Erythroblast (primary cell): Measurements from ENCODE around the gene LLCFC1.

Experiments used
- DNase-seq, 2 experiments: peaks; one replicate each; lab custom pipeline; 2025; lab: John Stamatoyannopoulos, UW
- GATA1 ChIP-seq: IDR thresholded peaks from 2 replicates; pipeline ENCODE4 v1.6.1; 2011; ENCODE audit warnings: low read depth, mild to moderate bottlenecking, control low read depth, low read length, moderate library complexity
- POLR2A ChIP-seq: IDR thresholded peaks from 2 replicates; pipeline ENCODE4 v1.6.1; 2011; ENCODE audit warnings: mild to moderate bottlenecking, low read length

Gene LLCFC1

GRCh38 chr7:142939226-142939910 lies at the start of gene LLCFC1:
Gene LLCFC1, plus strand, starts transcription at chr7:142939484. Its CDS starts 138 bp downstream, at chr7:142939622.
- peak; percentile 17 to 27 for DNase-seq
- TF ChIP-seq GATA1 (no peak), POLR2A (no peak)

- DNase-seq: peak in 1 of 2 experiments; percentile 17
- TF ChIP-seq POLR2A (no peak), GATA1 (no peak)
Measured at GRCh38 chr7:142889816-142890215, 49.5 kb upstream of the LLCFC1 start.

- TF ChIP-seq GATA1 (no peak), POLR2A (no peak)
- DNase-seq: no peak
Measured at GRCh38 chr7:142890874-142891485, 48.3 kb upstream of the LLCFC1 start.

GRCh38 chr7:142891490-142892082 lies 47.7 kb upstream of the LLCFC1 start:
- no peak for DNase-seq
- TF ChIP-seq POLR2A (no peak), GATA1 (no peak)

DNA sequence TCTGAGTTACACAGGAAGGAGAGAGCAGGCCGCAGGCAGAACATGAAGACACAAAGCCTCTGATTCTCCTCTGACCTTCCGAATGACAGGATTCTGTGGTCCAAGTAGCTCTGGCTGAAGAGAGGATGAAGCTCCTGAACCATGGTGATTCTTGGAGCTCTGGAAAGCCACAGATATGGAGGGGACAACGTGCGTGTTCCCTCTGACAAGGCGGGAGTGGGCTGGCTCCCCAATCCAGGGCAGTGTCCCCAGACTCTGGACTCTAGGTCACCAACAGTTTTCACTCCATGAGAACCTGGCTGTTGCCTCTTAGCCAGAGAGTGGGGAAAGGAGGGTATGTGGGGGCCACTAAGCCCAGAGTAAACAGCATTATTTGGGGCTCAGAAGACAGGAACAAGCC lies 46.3 kb upstream of the LLCFC1 start:
- TF ChIP-seq POLR2A (no peak), GATA1 (no peak)
- DNase-seq: no peak

- TF ChIP-seq POLR2A (no peak), GATA1 (no peak)
- no peak for DNase-seq
Measured at GRCh38 chr7:142894112-142894984, 44.9 kb upstream of the LLCFC1 start.

DNA sequence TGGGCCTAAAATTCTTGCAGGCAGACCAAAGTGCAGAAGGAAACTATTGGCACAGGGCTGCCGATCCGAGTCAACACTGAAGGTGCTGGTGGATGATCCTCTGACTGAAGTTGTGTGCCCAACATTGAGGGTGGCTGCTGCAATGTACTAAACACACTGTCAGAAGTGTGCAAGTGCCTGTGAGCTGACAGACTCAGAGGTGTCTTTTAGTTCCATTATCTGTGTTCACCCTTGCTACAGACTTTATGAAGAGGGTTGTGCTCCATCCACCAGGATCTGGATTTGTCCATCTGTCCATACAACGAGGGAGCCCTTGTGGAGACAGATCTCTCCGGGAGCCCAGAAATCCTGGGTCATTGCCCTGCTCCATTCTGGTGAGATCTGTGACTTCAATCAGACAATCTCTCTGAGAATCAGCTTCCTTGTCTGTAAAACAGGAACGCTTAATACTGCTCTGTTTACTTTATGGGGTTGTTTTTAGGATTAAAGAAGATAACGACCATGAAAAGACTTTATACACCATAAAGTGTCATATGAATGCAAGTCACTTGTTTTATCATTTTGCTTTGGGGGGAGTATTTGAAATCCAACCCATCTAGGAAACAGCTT lies 44.2 kb upstream of the LLCFC1 start:
- TF ChIP-seq GATA1 (no peak), POLR2A (no peak)
- no peak for DNase-seq

DNA sequence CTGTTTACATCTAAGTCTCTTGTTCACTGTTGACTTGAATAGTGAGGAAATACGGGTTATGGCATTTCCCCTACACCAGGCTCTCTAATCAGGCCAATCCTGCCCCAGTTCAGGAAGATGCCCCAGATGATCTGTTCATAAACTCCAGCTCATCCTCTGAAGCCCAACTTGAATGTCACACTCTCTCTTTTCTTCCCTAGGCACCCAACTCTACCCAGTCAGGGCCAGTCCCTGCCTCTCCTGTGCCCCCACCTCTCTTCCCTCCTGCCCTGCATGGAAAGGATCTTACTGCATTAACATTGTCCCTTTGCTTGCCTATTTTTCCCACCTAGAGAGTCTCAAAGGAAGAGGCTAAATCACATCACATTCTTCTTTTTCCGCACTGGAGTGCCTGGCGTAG lies 43.1 kb upstream of the LLCFC1 start:
- DNase-seq: no peak
- TF ChIP-seq GATA1 (no peak), POLR2A (no peak)

GRCh38 chr7:142896741-142897379 lies 42.4 kb upstream of the LLCFC1 start:
- no peak for DNase-seq
- TF ChIP-seq POLR2A (no peak), GATA1 (no peak)

GRCh38 chr7:142897691-142898090 lies 41.6 kb upstream of the LLCFC1 start:
- no peak for DNase-seq
- TF ChIP-seq GATA1 (no peak), POLR2A (no peak)

- TF ChIP-seq POLR2A: no peak
- TF ChIP-seq GATA1: no peak
- no peak for DNase-seq
Measured at GRCh38 chr7:142898377-142899170, 40.7 kb upstream of the LLCFC1 start.

- no peak for DNase-seq
- TF ChIP-seq POLR2A (no peak), GATA1 (no peak)
Measured at GRCh38 chr7:142899661-142900060, 39.6 kb upstream of the LLCFC1 start.
